ENCODE results near the gene ING5.
A peak's percentile ranks its signal among the peaks of the same experiment; 100 is the strongest.

Gene ING5

DNA sequence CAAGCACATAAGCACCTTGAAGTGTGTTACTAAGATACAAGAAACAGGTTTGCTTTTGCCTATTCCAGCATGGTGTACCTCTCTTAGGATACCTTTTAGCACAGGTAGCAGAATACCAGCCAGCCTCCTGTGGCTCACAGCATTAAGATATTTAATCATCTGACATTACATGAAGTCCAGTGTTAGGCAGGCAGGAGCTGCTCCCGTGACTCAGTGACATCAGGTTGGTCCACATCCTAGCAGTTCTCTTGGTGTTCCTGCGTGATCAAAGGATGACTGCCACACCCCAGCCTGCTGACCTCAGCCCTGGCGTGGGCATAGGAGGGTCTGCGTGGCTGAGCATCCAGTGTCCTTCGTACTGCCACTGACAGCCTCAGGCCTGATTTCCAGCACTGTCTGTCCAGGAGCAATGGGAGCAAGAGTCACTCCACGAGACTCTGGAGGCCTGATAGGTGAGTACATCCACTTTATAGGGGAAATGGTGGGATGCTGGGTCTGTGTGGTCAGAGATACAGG lies 11.6 kb upstream of the ING5 start (continued):
- TF ChIP-seq CSRNP3 (CRISPR knock-in tag; IDR thresholded peaks at IDR 0.05), result no peak

- TF ChIP-seq ISL1 (CRISPR knock-in tag; IDR thresholded peaks at IDR 0.05) (no peak), ZNF8 (CRISPR knock-in tag; IDR thresholded peaks at IDR 0.05) (no peak)
- TF ChIP-seq, protein P1, sequence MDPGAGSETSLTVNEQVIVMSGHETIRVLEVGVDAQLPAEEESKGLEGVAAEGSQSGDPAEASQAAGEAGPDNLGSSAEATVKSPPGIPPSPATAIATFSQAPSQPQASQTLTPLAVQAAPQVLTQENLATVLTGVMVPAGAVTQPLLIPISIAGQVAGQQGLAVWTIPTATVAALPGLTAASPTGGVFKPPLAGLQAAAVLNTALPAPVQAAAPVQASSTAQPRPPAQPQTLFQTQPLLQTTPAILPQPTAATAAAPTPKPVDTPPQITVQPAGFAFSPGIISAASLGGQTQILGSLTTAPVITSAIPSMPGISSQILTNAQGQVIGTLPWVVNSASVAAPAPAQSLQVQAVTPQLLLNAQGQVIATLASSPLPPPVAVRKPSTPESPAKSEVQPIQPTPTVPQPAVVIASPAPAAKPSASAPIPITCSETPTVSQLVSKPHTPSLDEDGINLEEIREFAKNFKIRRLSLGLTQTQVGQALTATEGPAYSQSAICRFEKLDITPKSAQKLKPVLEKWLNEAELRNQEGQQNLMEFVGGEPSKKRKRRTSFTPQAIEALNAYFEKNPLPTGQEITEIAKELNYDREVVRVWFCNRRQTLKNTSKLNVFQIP (CRISPR knock-in tag; IDR thresholded peaks at IDR 0.05; ENCODE audit: borderline replicate concordance, low read depth), result no peak
- peak; percentile 62 for ATAC-seq
Measured at GRCh38 chr2:241692448-241692847, 9.4 kb upstream of the ING5 start.

GRCh38 chr2:241695651-241696050 lies 6.2 kb upstream of the ING5 start:
- ATAC-seq, result no peak
- TF ChIP-seq ARNTL (CRISPR knock-in tag; IDR thresholded peaks at IDR 0.05; ENCODE audit: borderline replicate concordance, low read depth) (no peak), ZNF70 (CRISPR knock-in tag; IDR thresholded peaks at IDR 0.05) (no peak), ZFP30 (CRISPR knock-in tag; IDR thresholded peaks at IDR 0.05) (no peak), CREB5 (CRISPR knock-in tag; IDR thresholded peaks at IDR 0.05; ENCODE audit: low read depth) (no peak), OSR1 (CRISPR knock-in tag; IDR thresholded peaks at IDR 0.05) (no peak), SNAI2 (CRISPR knock-in tag; IDR thresholded peaks at IDR 0.05) (no peak), ZNF565 (CRISPR knock-in tag; conservative IDR thresholded peaks at IDR 0.05; ENCODE audit: low read depth) (no peak), GLIS3 (CRISPR knock-in tag; IDR thresholded peaks at IDR 0.05) (no peak), RARB (CRISPR knock-in tag; IDR thresholded peaks at IDR 0.05) (no peak), CSDC2 (CRISPR knock-in tag; IDR thresholded peaks at IDR 0.05) (no peak), TSHZ2 (CRISPR knock-in tag; IDR thresholded peaks at IDR 0.05) (no peak), ISL1 (CRISPR knock-in tag; IDR thresholded peaks at IDR 0.05) (no peak), PPARA (CRISPR knock-in tag; IDR thresholded peaks at IDR 0.05; ENCODE audit: borderline replicate concordance) (no peak)
- TF ChIP-seq, protein P1 (CRISPR knock-in tag; IDR thresholded peaks at IDR 0.05; ENCODE audit: borderline replicate concordance, low read depth), result no peak

DNA sequence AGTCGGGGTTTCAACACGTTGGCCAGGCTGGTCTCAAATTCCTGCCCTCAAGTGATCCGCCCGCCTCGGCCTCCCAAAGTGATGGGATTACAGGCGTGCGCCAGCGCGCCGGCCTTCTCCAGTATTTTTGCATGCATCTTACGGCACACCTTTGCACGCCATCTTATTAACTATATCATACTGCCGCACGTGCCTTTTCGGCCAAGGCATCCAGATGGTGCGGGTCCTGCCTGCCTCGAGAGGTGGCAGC lies 765 bp upstream of the ING5 start:
- TF ChIP-seq TCF4 (CRISPR knock-in tag; IDR thresholded peaks at IDR 0.05; ENCODE audit: borderline replicate concordance) (0 out of 2 replicates have a peak, but pooled peaks have one; percentile 23), SNAI2 (CRISPR knock-in tag; IDR thresholded peaks at IDR 0.05) (no peak)
- ATAC-seq, result no peak

Measured in SK-N-SH treated with all-trans-retinoic acid at 6 μM for 48 hours (cell line).